Measurements from ENCODE around the gene KCNT1.
"Not testable (repeated sequence)": the region's sequence is repeated elsewhere in the genome, so short reads cannot be mapped to it uniquely, and the experiment has no call there.

KCNT1 gene

DNA sequence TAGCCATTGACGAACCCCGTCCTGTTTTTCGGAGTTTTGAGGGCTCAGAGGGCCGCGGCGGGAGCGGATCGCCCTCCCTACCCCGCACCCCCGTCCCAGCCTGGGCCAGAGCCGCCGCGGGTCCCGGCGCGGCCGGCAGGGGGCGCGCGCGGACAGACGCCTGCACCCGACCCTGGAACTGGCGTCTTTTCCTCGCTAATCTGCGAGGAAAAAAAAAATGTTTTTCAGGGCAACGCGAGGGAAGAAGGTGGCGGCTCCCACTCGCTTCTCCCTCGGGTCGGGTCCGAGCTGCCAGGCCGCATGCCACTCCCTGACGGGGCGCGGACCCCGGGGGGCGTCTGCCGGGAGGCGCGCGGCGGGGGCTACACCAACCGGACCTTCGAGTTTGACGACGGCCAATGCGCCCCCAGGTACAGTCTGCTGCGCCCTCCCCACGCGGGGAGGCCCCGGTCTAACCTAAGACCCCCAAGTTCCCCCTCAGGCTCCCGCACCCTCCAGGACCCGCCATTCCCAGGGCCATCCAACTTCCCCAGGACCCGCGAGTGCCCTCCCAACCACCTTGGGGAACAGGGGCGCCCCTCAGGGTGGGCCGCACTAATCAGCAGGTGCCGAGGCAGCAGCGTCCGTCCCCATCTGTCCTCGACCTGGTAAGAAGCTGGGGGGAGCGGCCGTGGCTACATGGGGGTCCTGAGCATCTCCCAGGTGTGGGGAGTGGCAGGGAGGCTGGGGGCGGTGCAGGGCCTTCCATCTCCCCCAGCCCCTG is at the start of gene KCNT1:
Gene KCNT1 (plus strand): TSS at position 227 of the 763 bp plus-strand sequence. CDS start 74 bp downstream, at position 301.
- DNase-seq (ENCODE audit: low spot score), result peak; percentile 58

DNA sequence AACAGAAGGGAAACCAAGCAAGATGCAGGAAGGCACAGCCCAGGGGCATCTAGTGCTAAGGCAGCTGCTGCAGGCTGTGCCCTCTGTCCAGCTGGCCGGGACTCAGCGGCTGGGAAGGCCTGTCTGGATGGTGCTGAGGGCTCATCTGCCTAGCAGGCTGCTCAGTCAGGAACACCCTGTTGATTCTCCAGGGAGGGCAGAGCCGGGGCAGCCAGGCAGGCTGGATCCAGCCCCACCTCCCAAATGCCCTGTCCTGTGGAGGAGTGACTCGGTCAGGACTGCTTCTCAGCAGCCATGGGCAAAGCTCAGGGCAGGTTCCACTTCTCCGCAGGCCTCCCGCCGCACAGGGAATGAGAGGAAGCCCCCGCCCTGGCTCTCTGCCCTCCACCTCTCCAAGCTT is 46.7 kb upstream of the KCNT1 start:
- DNase-seq (ENCODE audit: low spot score), result no peak

DNA sequence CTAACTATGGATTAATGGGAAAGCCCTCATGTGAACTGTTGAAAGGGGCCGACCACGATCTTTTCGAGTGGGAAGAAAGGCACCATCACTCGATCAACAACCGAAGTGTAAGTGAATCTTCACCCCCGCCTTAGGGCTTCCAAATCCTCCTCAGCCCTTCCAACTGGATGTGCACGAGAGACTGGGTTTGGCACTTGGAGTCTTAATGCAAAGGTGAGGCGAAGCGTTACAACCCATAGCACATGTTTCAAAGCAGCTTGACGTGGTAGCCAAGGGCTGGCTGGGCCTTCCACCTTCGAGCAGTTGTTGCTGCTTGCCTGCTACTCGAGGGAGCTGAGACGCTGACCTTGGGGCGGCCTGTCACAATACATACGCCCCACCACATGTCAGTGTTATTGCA is 44.6 kb upstream of the KCNT1 start:
- no peak for DNase-seq (ENCODE audit: low spot score)

DNA sequence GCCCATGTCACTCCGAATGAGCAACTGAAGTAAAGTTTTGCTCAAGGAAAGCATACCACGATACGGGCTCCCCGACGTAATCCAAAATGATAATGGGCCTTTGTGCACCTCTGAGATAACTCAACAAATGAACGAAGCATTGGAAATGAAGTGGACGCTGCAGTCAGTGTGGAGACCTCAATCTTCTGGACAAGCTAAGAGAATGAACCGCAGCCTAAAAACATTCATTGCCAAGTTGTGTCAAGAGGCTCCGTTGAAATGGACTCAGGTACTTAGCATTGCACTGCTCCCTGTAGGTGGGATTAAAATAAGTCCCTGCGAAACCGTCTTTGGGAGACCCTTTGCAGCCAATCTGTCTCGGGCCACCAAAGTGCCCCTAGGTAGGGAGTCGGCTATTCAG is 42.7 kb upstream of the KCNT1 start:
- DNase-seq (ENCODE audit: low spot score), result no peak

DNA sequence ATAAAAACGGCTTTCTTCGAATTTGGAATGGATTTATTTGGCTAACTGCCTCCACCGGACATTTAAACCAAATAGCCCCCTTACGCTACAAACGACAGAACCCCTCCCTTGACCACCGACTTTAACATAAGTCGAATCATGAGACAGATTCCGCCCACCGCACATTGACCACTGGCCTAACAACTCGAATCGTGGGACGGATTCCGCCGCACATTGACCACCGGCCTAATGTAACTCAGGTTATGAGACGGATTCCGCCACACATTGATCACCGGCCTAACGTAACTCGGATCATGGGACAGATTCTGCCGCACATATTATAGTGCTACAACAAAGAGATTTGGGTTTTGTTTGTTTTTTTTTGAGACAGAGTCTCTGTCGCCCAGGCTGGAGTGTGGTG is 41.6 kb upstream of the KCNT1 start:
- no peak for DNase-seq (ENCODE audit: low spot score)

DNA sequence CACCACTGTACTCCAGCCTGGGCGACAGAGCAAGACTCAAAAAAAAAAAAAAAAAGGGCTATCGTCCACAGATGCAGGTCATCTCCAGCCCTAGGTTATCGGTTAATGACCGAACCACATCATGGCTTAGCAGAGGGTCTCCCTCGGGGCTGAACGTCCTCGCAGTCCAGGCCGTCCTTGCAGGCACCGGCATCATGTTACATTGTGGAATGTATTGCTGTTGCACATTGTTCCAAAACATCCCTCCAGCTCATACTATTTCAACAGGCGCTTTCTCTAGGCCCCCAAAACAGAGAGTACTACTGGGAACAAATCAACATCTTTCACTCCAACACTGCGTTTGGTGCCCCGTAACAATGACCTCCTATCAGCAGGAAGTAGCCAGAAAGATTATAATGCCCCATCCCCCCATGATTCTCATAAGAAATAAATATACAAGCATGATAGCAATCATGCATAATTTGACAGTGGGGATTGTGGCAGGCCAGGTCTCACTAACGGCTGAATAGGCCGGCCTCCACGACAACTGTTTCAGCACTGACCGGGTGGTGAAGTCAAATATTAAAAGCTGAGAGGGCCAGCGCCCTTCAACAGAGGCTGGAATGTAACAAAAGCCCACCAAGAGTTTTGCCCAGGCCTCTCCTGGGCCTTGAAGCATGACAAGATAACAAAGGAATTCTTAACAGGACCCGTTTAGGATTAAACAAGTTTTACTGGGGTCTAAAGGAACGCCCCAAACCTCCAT is 40.0 kb upstream of the KCNT1 start:
- DNase-seq (ENCODE audit: low spot score), result no peak

DNA sequence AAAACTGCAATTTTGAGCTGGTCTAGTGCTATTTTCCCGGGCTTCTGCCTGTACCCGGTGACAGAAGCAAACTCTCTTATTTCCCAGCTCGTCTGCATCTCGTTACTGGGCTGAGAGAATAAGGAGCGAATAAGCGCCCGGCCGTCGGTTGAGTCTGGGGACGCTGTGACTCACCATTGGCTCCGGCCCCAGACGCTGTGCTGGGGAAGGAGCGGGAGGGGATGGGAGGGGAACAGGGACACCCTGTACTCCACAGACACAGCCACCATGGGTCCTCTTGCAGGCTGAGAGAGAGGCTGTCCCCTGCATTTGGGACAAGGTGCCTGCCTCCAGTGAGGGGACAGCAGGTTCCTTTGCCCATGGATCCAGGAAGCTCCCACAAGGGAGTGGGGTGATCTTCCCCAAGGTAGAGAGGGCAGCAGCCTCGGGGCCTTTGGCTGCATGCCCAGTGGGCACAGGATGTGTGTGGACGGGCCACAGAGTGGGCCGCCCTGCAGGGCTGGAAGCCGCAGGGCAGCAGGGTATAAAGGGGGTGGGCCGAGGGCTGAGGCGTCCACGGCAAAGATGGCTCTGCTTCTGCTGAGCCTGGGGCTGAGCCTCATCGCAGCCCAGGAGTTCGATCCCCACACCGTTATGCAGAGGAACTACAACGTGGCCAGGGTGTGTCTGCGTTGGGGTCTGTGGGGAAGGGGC is 39.1 kb upstream of the KCNT1 start, which contains the start of gene LCN9:
Gene LCN9 (plus strand): TSS at position 552 of the 693 bp plus-strand sequence. CDS start 13 bp downstream, at position 565.
- DNase-seq (ENCODE audit: low spot score), result no peak

DNA sequence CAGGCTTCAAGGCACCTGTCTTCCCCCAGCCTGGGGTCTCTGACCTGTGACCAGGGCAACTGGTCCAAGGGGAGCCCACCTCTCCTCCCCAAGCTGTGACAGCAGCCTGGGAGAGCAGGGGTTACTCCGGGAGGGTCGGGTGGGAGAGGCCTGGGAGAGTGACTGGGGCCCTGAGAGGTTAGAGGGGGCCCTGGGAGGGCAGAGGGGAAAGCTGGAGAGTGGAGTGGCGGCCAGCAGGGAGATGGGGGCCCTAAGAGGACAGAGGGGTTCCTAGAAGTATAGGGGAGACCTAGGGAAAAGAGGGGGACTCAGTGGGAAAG is 38.6 kb upstream of the KCNT1 start:
- no peak for DNase-seq (ENCODE audit: low spot score)

DNA sequence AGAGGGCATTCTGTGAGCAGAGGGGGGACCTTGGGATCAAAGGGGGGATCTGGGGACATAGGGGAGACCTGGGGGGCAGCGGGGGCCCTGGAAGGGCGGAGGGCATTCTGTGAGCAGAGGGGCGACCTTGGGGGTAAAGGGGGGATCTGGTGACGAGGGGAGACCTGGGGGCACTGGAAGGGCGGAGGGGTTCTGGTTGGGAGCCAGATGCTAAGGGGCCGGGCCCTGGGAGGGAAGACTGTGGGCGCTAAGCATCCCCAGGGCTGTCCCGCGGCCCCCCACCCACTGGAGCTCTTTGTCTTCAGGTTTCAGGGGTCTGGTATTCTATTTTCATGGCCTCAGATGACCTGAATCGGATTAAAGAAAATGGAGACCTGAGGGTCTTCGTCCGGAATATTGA is 38.1 kb upstream of the KCNT1 start:
- DNase-seq (ENCODE audit: low spot score), result no peak

DNA sequence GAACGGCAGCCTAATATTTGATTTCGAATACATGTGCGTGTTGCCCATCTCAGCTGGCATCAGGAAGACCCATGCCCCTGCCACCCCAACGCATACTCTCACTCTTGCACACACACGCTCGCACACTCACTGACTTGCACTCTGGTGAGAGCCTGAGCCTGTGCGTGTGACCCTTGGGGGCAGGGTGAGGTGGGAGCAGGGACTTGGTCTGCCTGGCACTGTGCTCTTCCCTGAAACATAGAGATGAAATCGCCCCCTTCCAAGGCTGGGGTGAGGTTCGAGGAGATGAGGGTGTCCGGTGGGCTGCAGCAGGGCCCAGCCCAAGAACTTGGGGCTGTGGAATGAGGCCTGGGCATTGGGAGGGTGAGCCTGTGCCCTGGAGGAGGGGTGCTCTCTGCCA is 37.7 kb upstream of the KCNT1 start:
- no peak for DNase-seq (ENCODE audit: low spot score)

DNA sequence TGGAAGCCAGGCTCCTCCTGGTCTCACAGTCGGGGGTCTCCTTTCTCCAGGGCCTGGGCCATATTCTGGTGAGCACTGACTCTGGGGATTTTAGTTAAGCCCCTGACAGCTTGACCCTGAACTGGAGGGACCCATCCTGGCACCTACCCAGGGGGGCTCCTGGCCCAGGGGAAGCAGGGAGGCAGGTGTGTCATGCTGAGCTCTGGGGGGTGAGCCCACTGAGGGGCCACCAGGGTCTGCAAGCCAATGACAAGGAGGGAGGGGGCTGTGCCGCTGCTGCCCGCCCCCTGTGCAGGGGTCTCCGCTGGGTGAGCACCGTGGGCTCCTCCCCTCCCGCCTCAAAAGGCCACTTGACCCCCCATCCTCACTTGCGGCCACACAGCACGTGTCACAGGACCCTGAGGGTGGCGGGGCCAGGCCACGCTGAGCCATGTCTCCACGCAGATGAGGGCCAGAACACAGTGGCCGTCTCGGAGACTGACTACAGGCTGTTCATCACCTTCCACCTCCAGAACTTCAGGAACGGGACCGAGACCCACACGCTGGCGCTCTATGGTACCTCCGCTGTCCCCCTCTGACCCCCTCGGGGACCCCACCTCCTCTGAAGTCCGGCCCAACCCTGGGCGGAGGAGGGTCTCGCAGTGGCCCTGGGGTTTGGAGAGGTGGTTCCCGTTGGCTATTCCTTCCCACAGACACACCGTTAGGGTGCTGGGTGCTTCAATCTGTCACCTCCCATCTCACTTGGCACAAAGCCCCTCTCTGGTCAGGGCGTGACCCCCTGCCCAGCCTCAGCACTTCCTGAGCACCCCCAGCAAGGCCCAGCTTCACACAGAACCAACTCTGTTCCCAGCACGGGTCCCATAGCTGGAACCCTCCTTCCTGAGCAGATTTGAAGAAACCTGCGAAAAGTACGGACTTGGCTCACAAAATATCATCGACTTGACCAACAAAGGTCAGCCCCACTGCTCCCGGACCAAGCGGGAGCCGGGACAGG is 36.9 kb upstream of the KCNT1 start:
- DNase-seq (ENCODE audit: low spot score), result no peak

DNA sequence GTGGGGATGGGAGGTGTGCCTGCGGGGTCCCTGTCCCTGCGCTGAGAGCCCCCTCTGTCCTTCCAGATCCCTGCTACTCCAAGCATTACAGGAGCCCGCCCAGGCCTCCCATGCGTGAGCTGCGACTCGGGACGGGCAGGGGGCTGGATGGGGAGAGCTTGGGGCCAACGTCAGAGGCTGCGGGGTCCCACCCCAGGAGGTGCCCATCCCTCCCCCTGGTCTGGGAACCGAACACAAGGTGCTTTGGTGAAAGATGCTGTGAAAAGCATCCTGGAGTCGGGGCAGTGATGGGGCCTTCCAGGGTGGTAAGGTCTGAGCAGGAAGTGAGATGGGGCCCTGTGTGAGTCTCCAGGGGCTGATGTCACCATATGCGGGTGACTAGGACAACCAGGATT is 36.2 kb upstream of the KCNT1 start:
- no peak for DNase-seq (ENCODE audit: low spot score)

DNA sequence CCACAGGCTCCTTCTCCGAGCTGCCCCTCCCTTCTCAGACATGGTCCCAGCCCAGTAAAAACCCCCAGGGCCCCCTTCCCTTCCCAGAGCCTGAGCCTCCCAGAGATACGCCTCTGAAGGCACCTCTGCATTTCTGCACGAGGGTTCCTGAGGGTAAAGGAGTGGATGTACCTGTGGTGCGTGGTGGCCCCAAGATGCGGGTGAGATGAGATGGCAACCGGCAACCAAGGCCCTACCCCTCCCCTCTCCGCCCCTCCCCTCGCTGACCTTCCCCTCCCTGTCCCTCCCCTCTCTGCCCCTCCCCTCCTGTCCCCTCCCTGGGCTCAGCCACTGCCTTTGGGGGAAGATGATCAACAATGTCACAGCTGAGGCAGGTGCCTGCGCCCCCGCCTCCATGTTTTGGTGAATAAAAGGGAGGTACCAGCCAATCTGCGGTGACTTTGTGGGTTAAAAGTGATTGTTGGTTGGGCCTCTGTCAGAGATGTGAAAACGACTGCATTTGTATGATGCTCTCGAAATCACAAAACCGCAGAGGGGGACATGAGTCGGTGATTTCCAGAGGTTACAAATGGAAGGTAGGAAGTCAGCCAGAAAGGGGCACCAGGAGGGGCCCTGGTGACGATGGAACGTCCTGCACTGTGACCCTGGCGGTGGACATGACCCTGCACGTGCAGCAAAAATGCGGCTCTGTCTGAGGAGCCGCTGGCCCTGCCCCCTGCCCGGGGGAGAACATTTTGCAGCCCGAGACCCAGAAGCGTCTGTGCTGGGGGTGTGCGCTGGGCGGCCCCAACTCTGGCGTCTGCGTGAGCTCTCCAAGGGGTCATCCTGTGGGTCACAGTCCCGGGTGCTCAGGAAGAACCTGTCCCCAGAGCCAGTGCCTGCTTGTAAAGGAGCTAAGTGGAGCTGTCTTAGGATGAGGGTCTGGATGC is 35.2 kb upstream of the KCNT1 start:
- DNase-seq (ENCODE audit: low spot score), result no peak

DNA sequence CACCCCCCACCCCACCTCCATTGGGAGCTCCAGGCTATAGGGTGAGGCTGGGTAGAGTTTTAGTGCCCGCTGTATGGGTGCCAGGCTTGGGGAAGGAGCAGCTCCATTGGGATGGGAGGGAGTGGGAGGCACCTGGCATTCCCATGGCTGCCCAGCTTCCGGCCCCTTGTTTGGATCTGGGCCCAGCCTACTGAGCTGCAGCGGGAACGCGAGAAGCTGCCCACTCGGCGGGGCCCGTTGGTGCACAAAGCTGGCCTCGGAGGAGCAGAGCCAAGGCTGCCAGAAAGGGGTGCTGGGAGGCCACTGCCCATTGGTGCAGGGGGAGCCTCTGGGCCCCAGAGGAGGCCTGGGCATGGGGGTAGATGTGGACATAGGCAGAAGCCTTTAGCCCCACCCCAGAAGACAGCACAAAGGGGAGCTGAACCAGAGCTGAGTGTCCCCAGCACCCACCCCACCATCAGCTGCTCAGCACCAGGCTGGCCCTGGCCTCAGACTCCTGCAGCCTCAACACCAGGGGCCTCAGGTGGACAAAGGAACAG is 34.5 kb upstream of the KCNT1 start:
- DNase-seq (ENCODE audit: low spot score), result no peak

DNA sequence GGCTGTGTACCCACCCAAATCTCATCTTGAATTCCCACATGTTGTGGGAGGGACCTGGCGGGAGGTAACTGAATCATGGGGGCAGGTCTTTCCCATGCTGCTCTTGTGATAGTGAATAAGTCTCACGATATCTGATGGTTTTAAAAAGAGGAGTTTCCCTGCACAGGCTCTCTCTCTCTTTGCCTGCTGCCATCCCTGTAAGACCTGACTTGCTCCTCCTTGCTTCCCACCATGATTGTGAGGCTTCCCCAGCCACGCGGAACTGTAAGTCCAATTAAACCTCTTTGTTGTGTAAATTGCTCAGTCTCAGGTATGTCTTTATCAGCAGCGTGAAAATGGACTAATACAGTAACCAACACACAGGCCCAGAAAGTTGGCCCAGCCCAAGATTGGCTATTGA is 33.0 kb upstream of the KCNT1 start:
- DNase-seq (ENCODE audit: low spot score), result not testable (repeated sequence)

DNA sequence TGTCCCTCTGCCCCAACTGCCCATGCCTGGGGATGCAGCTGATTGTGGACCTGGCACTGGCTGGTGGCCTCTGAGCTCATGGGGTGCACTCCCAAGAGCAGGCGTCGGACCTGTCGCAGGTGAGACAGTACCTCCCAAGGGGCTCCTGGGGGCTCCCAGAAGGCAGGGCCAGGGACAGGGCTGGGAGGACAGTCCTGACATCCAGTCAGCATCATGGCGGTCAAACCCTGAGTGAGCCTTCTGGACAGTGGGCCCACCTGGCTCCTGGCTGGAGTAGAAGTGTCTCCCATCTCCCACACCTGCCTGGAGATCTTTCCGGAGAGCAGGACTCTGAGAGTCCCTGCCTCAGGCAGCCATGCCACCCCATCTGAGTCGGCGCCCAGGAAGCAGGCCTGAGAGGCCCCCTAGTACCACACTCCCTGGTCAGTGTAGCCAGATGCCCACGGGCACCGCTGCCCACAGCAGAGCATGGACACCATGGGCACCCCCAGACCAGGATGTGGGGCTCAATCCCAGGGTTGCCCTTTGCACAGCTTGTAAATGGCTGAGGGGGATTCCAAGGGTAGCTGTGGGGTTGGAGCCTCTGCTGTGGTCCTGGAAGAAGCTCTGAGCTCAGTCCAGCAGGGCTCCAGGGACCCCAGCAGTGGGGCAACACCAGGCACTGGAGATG is 32.2 kb upstream of the KCNT1 start:
- DNase-seq (ENCODE audit: low spot score), result no peak

DNA sequence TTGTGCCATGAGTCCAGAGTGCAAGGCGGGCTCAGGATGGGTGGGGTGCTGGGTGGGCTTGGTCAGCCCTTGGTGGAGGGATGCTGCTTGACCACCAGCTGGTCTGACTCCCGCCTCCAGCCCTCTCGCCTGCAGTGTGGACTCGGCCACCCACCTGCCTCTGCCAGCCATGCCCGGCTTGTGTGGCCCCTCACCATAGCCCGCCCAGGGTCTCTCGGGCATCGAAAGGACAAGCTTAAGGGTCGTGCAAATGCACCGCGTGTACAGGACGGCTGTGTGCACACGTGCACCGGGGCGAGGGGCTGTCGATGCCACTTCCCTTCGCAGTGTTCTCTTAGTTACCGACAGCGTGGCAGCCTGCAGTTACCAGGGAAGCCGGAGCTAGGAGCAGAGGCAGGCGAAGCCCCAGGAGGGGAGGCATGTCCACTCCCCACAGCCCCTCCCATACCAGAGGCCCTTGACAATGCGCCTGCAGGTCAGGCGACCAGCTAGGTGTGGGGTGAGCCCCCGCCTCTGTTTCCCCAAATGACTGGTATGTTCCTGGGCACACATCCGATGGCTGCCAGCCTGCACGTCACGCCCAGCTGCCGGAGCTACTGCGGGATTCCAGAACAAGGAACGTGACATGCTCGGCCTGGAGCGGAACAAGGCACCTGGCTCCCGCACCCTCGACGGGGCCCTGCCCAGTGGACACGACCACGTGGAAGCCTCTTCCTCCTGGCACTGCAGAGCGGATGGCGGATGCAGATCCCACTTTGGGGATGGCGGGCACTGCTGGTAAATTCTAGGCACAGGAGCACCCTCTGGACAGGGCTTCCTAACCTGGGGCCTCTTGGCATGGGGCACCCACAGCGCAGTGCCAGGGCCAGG is 31.0 kb upstream of the KCNT1 start:
- no peak for DNase-seq (ENCODE audit: low spot score)

DNA sequence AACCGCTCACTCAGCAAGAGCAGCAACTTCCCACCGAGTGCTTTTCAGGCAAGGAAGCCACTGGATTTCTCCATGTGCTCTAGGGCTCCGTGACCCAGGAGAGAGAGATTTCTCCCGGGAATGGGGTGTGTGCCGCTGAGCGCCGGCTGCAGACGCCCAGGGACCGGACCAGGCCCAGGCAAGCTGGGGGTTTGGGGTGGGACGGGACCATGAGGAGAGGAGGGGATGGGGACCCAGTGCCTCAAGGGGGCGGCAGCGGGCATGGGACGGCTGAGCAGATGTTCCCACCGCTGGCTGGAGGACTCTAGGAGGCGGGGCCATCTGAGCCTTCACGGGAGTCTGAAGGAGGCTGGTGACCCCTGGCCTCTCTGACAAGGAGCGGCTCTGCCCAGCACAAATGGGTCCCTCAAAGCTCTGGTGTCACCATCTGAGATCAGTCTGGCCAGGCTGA is 30.4 kb upstream of the KCNT1 start:
- DNase-seq (ENCODE audit: low spot score), result no peak

DNA sequence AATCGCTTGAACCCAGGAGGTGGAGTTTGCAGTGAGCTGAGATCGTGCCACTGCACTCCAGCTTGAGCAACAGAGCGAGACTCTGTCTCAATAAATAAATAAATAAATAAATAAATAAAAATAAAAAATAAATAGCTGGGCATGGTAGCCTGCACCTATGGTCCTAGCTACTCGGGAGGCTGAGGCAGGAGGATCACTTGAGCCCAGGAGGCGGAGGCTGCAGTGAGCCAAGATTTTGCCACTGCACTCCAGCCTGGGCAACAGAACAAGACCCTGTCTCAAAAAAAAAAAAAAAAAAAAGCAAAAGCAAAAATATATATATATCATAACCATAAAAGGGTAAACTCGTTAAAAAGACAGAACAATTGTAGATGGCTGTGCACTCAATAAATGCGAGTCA is 29.2 kb upstream of the KCNT1 start:
- not testable (repeated sequence) for DNase-seq (ENCODE audit: low spot score)

Measured in activated CD4-positive, alpha-beta T cell treated with anti-CD3 and anti-CD28 coated beads, Interleukin-2, Interleukin-4, amounts not matched to agents 100 ng/mL and 50 ng/mL, durations not matched to agents 16 hours and 8 hours (primary cell).